ENCODE results near the gene NUP214. TPM values are rescaled to one million over a fixed set of nuclear protein-coding genes. Genes with fewer than 3 reads are reported as not detected.

Gene NUP214
- polyA plus RNA-seq, 1 of the 3 experiments (the other 2 are of a cell fraction), result 8.0 TPM

DNA sequence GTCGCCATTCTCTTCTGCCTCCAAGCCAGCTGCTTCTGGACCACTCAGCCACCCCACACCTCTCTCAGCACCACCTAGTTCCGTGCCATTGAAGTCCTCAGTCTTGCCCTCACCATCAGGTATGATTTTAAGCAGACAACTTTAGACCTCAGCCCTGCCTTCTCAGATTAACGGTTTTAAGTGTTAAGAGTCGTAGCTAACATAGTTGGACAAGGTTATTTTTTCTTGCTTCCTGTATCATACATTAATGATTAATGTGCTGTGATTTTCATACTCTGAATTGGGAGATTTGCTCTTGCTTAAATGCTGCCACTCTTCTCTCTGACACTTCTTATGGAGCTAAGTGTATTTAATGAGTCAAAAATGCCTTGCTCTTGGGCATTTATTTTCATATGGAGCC is 20.8 kb downstream of the NUP214 start:
- Histone ChIP-seq H3K36me3 (replicated peaks in 1 of 2; ENCODE audit: control insufficient read depth in 1 of 2, insufficient read depth in 2 of 2, low read length in 1 of 2) (peaks cover 69 to 84% of the 10 kb centered on the region in 2 experiments), H3K27me3 (ENCODE audit: insufficient read depth) (no peaks in the 10 kb centered on the region), H3K4me2 (no peak overlapping the region), H3F3A (replicated peaks; ENCODE audit: insufficient read depth) (peaks cover 7% of the 10 kb centered on the region), H3K79me2 (ENCODE audit: insufficient read depth) (no peaks in the 10 kb centered on the region), H2AFZ (ENCODE audit: low read depth) (no peak overlapping the region), H3K4me3 (ENCODE audit: low read depth in 2 of 2, low read length in 1 of 2) (no peak overlapping the region), H3K9me2 (no peaks in the 10 kb centered on the region), H4K20me1 (ENCODE audit: insufficient read depth) (no peaks in the 10 kb centered on the region), H3K9me3 (no peaks in the 10 kb centered on the region), H3K27ac (ENCODE audit: low read depth in 2 of 2, low read length in 1 of 2) (no peak overlapping the region), H3K9ac (no peak overlapping the region), H3K4me1 (ENCODE audit: control insufficient read depth in 1 of 2, insufficient read depth in 2 of 2, low read depth in 1 of 2, low read length in 1 of 2) (no peaks in the 10 kb centered on the region)
- TF ChIP-seq YY1 (IDR thresholded peaks at IDR 0.05; ENCODE audit: low read depth) (no peak), POLR2AphosphoS5 (IDR thresholded peaks at IDR 0.05; ENCODE audit: low read depth, low read length) (no peak), FOSL2 (IDR thresholded peaks at IDR 0.05; ENCODE audit: borderline replicate concordance, low read depth) (no peak), JUND (IDR thresholded peaks at IDR 0.05) (no peak), TEAD4 (IDR thresholded peaks at IDR 0.05; ENCODE audit: borderline replicate concordance, insufficient read depth) (no peak), CHD2 (IDR thresholded peaks at IDR 0.05; ENCODE audit: low read length, partially characterized antibody) (no peak), TCF12 (IDR thresholded peaks at IDR 0.05) (no peak), RAD21 (IDR thresholded peaks at IDR 0.05; ENCODE audit: low read length) (no peak), GABPA (IDR thresholded peaks at IDR 0.05; ENCODE audit: low read depth) (no peak), SMC3 (IDR thresholded peaks at IDR 0.05; ENCODE audit: low read depth, low read length) (no peak), ZBTB33 (IDR thresholded peaks at IDR 0.05; ENCODE audit: borderline replicate concordance, low read depth) (no peak), RCOR1 (IDR thresholded peaks at IDR 0.05; ENCODE audit: low read length) (no peak), NFIC (IDR thresholded peaks at IDR 0.05; ENCODE audit: borderline replicate concordance) (no peak), EP300 (IDR thresholded peaks at IDR 0.05; ENCODE audit: borderline replicate concordance in 1 of 2, low read depth in 1 of 2, low read length in 1 of 2) (no peak), ELF1 (IDR thresholded peaks at IDR 0.05) (no peak)
- TF ChIP-seq, protein P1, sequence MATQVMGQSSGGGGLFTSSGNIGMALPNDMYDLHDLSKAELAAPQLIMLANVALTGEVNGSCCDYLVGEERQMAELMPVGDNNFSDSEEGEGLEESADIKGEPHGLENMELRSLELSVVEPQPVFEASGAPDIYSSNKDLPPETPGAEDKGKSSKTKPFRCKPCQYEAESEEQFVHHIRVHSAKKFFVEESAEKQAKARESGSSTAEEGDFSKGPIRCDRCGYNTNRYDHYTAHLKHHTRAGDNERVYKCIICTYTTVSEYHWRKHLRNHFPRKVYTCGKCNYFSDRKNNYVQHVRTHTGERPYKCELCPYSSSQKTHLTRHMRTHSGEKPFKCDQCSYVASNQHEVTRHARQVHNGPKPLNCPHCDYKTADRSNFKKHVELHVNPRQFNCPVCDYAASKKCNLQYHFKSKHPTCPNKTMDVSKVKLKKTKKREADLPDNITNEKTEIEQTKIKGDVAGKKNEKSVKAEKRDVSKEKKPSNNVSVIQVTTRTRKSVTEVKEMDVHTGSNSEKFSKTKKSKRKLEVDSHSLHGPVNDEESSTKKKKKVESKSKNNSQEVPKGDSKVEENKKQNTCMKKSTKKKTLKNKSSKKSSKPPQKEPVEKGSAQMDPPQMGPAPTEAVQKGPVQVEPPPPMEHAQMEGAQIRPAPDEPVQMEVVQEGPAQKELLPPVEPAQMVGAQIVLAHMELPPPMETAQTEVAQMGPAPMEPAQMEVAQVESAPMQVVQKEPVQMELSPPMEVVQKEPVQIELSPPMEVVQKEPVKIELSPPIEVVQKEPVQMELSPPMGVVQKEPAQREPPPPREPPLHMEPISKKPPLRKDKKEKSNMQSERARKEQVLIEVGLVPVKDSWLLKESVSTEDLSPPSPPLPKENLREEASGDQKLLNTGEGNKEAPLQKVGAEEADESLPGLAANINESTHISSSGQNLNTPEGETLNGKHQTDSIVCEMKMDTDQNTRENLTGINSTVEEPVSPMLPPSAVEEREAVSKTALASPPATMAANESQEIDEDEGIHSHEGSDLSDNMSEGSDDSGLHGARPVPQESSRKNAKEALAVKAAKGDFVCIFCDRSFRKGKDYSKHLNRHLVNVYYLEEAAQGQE (IDR thresholded peaks at IDR 0.05; ENCODE audit: low read depth, low read length), result no peak
- TF ChIP-seq, protein P2, sequence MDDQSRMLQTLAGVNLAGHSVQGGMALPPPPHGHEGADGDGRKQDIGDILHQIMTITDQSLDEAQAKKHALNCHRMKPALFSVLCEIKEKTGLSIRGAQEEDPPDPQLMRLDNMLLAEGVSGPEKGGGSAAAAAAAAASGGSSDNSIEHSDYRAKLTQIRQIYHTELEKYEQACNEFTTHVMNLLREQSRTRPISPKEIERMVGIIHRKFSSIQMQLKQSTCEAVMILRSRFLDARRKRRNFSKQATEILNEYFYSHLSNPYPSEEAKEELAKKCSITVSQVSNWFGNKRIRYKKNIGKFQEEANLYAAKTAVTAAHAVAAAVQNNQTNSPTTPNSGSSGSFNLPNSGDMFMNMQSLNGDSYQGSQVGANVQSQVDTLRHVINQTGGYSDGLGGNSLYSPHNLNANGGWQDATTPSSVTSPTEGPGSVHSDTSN (IDR thresholded peaks at IDR 0.05), result no peak
- POLR2A ChIA-PET, result no interaction called here
- 100% methylated on average over 4 of the region's 4 CpGs for WGBS (ENCODE audit: low lambda C conversion rate)
- DNase-seq, result no peak
- CTCF ChIA-PET, result interaction anchor here (1.3 to 1.4 kb wide), 2 partner anchors 89 to 190 kb away, joined by 3 to 4 read pairs; no protein-coding TSS in a partner anchor

Data from SK-N-SH (cell line).